SK-N-SH (cell line): ENCODE data around the gene ZNF512B. TPM values are rescaled to one million over a fixed set of nuclear protein-coding genes. Genes with fewer than 3 reads are reported as not detected.

ENCODE experiments used
- CTCF ChIA-PET: fragments of 300-600, 350-600 bp; formaldehyde crosslinking; extraction: SDS; loops from one replicate; lab custom pipeline; 2021; lab: Yijun Ruan, JAX
- POLR2A ChIA-PET: fragments of 350-600 bp; sonication (Branson Sonifier 250); formaldehyde crosslinking; extraction: SDS; loops from one replicate; lab custom pipeline; 2020; ENCODE audit warnings: antibody characterized with exemption, inconsistent platforms; lab: Yijun Ruan, JAX
- DNase-seq: peaks from one replicate; pipeline ENCODE4 v3.0.0; 2012
- H2AFZ ChIP-seq: fragments of 200-600 bp; sonication (generic); 2 replicates; pipeline ENCODE4 v1.8.1; 2016; ENCODE audit warnings: antibody characterized with exemption, mild to moderate bottlenecking, low read depth
- H3F3A ChIP-seq: fragments of 200-600 bp; sonication (generic); replicated peaks from 2 replicates; pipeline ENCODE3; 2016; ENCODE audit warnings: antibody characterized with exemption, mild to moderate bottlenecking; ENCODE audit not compliant: insufficient read depth
- H3K27ac ChIP-seq, 2 experiments: fragments of 200-500 bp in 1 of 2; fragments of 200-600 bp in 1 of 2; sonication (Bioruptor generic) in 1 of 2; sonication (generic), shearing (Covaris generic) in 1 of 2; 2 replicates each; pipeline versions ENCODE4 v1.5.1 to v1.6.1; 2014 to 2016; ENCODE audit warnings: low read depth in 2 of 2, inconsistent platforms in 1 of 2, low read length in 1 of 2, mild to moderate bottlenecking in 1 of 2, mixed read lengths in 1 of 2
- H3K27me3 ChIP-seq: fragments of 200-600 bp; sonication (generic), shearing (Covaris generic); 2 replicates; pipeline ENCODE4 v1.6.1; 2016; ENCODE audit warnings: mixed run types; ENCODE audit not compliant: insufficient read depth
- H3K36me3 ChIP-seq, 2 experiments: fragments of 200-500 bp in 1 of 2; fragments of 200-600 bp in 1 of 2; sonication (Bioruptor generic) in 1 of 2; sonication (generic) in 1 of 2; replicated peaks in 1 of 2; 2 replicates each; pipeline versions ENCODE3 to v1.5.1; 2014 to 2016; ENCODE audit warnings: low read length in 1 of 2, mild to moderate bottlenecking in 1 of 2; ENCODE audit not compliant: insufficient read depth in 2 of 2, control insufficient read depth in 1 of 2
- H3K4me1 ChIP-seq, 2 experiments: fragments of 200-500 bp in 1 of 2; fragments of 200-600 bp in 1 of 2; sonication (Bioruptor generic) in 1 of 2; sonication (generic), shearing (Covaris generic) in 1 of 2; 2 replicates each; pipeline versions ENCODE4 v1.5.1 to v1.6.1; 2014 to 2016; ENCODE audit warnings: low read depth in 1 of 2, low read length in 1 of 2, mixed run types in 1 of 2; ENCODE audit not compliant: insufficient read depth in 2 of 2, control insufficient read depth in 1 of 2
- H3K4me2 ChIP-seq: fragments of 200-600 bp; sonication (generic), shearing (Covaris generic); 2 replicates; pipeline ENCODE4 v1.6.1; 2017; ENCODE audit warnings: mixed run types
- H3K4me3 ChIP-seq, 2 experiments: fragments of 200-500 bp in 1 of 2; fragments of 200-600 bp in 1 of 2; sonication (Bioruptor generic) in 1 of 2; sonication (generic), shearing (Covaris generic) in 1 of 2; 2 replicates each; pipeline versions ENCODE4 v1.5.1 to v1.8.1; 2014 to 2016; ENCODE audit warnings: low read depth in 2 of 2, inconsistent platforms in 1 of 2, low read length in 1 of 2, mild to moderate bottlenecking in 1 of 2, mixed read lengths in 1 of 2, moderate library complexity in 1 of 2
- H3K79me2 ChIP-seq: fragments of 200-600 bp; sonication (generic); 2 replicates; pipeline ENCODE4 v1.8.1; 2017; ENCODE audit warnings: mild to moderate bottlenecking; ENCODE audit not compliant: insufficient read depth
- H3K9ac ChIP-seq: fragments of 200-600 bp; sonication (generic); 2 replicates; pipeline ENCODE4 v1.6.1; 2017; ENCODE audit warnings: mixed run types
- H3K9me2 ChIP-seq: fragments of 200-600 bp; sonication (generic); 2 replicates; pipeline ENCODE4 v1.6.1; 2017; ENCODE audit warnings: mixed run types
- H3K9me3 ChIP-seq: fragments of 200-600 bp; sonication (generic); 2 replicates; pipeline ENCODE4 v1.6.1; 2017; ENCODE audit warnings: mixed run types, mild to moderate bottlenecking, moderate library complexity
- H4K20me1 ChIP-seq: fragments of 200-600 bp; sonication (generic); 2 replicates; pipeline ENCODE4 v1.6.1; 2017; ENCODE audit warnings: mild to moderate bottlenecking, mixed run types; ENCODE audit not compliant: insufficient read depth
- CHD2 ChIP-seq: fragments of 150-350 bp; IDR thresholded peaks from 2 replicates; pipeline ENCODE4 v1.6.1; 2018; ENCODE audit warnings: low read length; ENCODE audit not compliant: partially characterized antibody
- FOSL2 ChIP-seq: IDR thresholded peaks from 2 replicates; pipeline ENCODE4 v1.4.0; 2012; ENCODE audit warnings: low read depth, mild to moderate bottlenecking, moderate library complexity, borderline replicate concordance
- FOXJ3 ChIP-seq: sonication (generic); formaldehyde crosslinking; IDR thresholded peaks from 2 replicates; pipeline ENCODE4 v1.5.1; 2020; ENCODE audit warnings: mild to moderate bottlenecking, missing genetic modification reagents
- GABPA ChIP-seq: IDR thresholded peaks from 2 replicates; pipeline ENCODE4 v1.4.0; 2012; ENCODE audit warnings: low read depth, mild to moderate bottlenecking
- MXI1 ChIP-seq: IDR thresholded peaks from 2 replicates; pipeline ENCODE4 v1.6.1; 2012; ENCODE audit warnings: mild to moderate bottlenecking, low read depth, low read length, improper control_type of control experiment
- POLR2AphosphoS5 ChIP-seq: IDR thresholded peaks from 2 replicates; pipeline ENCODE4 v1.6.1; 2012; ENCODE audit warnings: low read depth, low read length
- RFX5 ChIP-seq: IDR thresholded peaks from 2 replicates; pipeline ENCODE4 v1.6.1; 2012; ENCODE audit warnings: mild to moderate bottlenecking, improper control_type of control experiment, low read length
- TEAD4 ChIP-seq: IDR thresholded peaks from 2 replicates; pipeline ENCODE4 v1.4.0; 2012; ENCODE audit warnings: mild to moderate bottlenecking, borderline replicate concordance; ENCODE audit not compliant: insufficient read depth
- YY1 ChIP-seq: IDR thresholded peaks from 2 replicates; pipeline ENCODE4 v1.4.0; 2012; ENCODE audit warnings: low read depth, mild to moderate bottlenecking
- WGBS: methylation state at CpG from one replicate; pipeline ENCODE4 v1.1.6; 2017; ENCODE audit warnings: low lambda C conversion rate; 5-methylcytosine and 5-hydroxymethylcytosine counted together
- polyA plus RNA-seq, 3 experiments: library from polyadenylated mRNA; depleted of rRNA; stranded (reverse); fragments of >200 nt; gene quantifications; 2 replicates each; pipeline ENCODE4 v1.2.3, GENCODE V29; 2012

The ZNF512B gene
- polyA plus RNA-seq, 1 of the 3 experiments (the other 2 are of a cell fraction): 11.8 TPM

DNA sequence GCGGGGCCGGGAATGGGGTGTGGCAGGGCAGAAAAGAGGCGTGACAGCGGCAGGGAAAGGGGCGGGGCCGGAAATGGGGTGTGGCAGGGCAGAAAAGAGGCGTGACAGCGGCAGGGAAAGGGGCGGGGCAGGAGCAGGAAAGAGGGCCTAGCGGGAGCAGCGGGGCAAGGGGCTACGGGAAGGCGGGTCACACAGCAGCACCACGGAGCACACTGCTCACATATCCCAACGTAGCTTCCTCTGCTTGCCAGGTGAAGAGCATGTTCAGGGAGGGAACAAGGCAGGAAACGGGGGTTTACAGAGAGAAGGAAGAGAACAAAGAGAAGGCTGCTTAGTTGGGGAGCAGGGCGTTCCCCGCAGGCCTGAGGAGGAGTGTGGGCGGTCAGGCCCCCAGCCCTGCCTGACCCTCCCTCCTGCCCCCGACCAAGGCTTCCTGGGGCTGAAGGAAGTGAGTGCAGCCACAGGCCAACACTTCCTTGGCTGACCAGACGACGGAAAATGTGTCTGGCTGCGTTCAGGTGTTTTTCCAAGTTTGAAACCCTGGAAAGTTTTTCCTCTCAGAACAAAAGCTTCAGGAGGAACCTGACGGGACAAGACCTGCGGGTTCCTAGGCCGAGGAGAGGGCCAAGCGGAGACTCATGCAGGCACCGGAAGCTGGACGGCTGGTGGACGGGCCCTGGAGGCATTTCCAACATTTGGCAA is 27.3 kb downstream of the ZNF512B start:
- H3K9ac ChIP-seq: no peak overlapping the region
- TF ChIP-seq FOXJ3 (CRISPR knock-in tag) (no peak), POLR2AphosphoS5 (no peak), TEAD4 (no peak)
- H3K79me2 ChIP-seq: peaks cover 11% of the 10 kb centered on the region; the same call in 1 of the 2 replicates
- H3F3A ChIP-seq: peaks cover 8% of the 10 kb centered on the region
- H3K9me2 ChIP-seq: no peaks in the 10 kb centered on the region
- no peak overlapping the region for H2AFZ ChIP-seq
- DNase-seq: no peak
- 94% methylated on average over 30 of the region's 30 CpGs for WGBS
- peaks cover 57% of the 10 kb centered on the region for H4K20me1 ChIP-seq
- no peaks in the 10 kb centered on the region for H3K27me3 ChIP-seq
- no peak overlapping the region for H3K4me2 ChIP-seq
- H3K4me1 ChIP-seq: no peaks in the 10 kb centered on the region; a peak in 1 of 4 replicates
- ChIA-PET CTCF (interaction anchor here (1.4 to 2.4 kb wide), 3 partner anchors 31 to 167 kb away, joined by 3 to 10 read pairs (median 7); no protein-coding TSS in a partner anchor), POLR2A (no interaction called here)
- H3K9me3 ChIP-seq: no peaks in the 10 kb centered on the region
- H3K36me3 ChIP-seq: peaks cover 0 to 54% of the 10 kb centered on the region in 2 experiments
- H3K27ac ChIP-seq: no peak overlapping the region; a peak in 1 of 4 replicates
- H3K4me3 ChIP-seq: no peak overlapping the region

DNA sequence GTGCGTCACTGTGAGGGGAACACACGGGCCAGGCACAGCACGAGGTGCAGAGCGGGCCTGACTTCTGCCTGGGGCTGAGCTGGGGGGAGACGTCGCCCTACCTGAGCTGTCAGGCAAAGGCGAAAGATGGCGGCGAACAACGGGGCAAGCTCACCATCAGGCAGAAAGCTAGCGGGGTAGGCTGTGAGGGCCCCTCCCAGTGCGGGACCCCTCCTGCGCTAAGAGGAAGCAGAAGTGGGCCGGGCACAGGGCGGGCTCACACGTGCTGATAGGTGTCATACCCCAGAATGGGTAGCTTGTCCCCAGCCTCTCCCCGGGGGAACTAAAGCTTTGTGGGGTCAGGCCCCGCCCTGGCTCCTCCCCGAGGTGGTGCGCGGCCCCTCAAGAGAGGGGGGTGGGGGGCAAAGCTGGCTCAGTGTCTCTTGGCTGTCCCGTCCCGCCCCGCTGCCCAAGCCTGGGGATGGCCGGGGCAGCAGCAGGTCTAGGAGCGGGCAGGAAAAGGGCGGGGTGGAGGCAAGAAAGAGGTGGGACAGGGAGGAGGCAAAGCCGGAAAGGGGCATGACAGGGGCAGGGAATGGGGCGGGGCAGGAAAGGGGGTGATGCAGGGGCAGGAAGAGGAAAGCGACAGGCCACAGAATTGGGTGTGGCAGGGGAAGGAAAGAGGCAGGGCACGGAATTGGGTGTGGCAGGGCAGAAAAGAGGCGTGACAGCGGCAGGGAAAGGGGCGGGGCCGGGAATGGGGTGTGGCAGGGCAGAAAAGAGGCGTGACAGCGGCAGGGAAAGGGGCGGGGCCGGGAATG is 28.2 kb downstream of the ZNF512B start:
- H3K4me3 ChIP-seq: no peak overlapping the region
- POLR2A ChIA-PET: no interaction called here
- H3K9me3 ChIP-seq: no peaks in the 10 kb centered on the region
- 94% methylated on average over 35 of the region's 39 CpGs for WGBS
- H3K27ac ChIP-seq: no peak overlapping the region
- no peaks in the 10 kb centered on the region; a peak in 1 of 4 replicates for H3K4me1 ChIP-seq
- peaks cover 8% of the 10 kb centered on the region for H3F3A ChIP-seq
- H3K9ac ChIP-seq: no peak overlapping the region
- H3K79me2 ChIP-seq: peaks cover 6% of the 10 kb centered on the region; the same call in 1 of the 2 replicates
- peaks cover 47% of the 10 kb centered on the region for H4K20me1 ChIP-seq
- no peaks in the 10 kb centered on the region for H3K9me2 ChIP-seq
- no peak for TF ChIP-seq RFX5
- TF ChIP-seq FOSL2: no peak
- no peak for TF ChIP-seq YY1
- TF ChIP-seq MXI1: no peak
- no peak for TF ChIP-seq CHD2
- TF ChIP-seq GABPA: no peak
- no peak for TF ChIP-seq FOXJ3 (CRISPR knock-in tag)
- TF ChIP-seq, all 33 proteins: peak for 0
- DNase-seq: no peak
- no peak overlapping the region for H2AFZ ChIP-seq
- H3K4me2 ChIP-seq: no peak overlapping the region
- H3K36me3 ChIP-seq: peaks cover 0 to 54% of the 10 kb centered on the region in 2 experiments
- CTCF ChIA-PET: interaction anchor here (2.4 kb wide), 1 partner anchor 166 kb away, joined by 10 read pairs; no protein-coding TSS in a partner anchor
- no peaks in the 10 kb centered on the region for H3K27me3 ChIP-seq
